Neural cell (in vitro differentiated cells): ENCODE measurements around the gene STXBP1. TPM values are rescaled to one million over a fixed set of nuclear protein-coding genes. Genes with fewer than 3 reads are reported as not detected.

Source experiments
- H2AFZ ChIP-seq: fragments of 200-600, 300-800 bp; sonication (generic), shearing (Covaris generic); 2 replicates; pipeline ENCODE4 v1.6.0; 2014; ENCODE audit warnings: low read depth, mild to moderate bottlenecking, antibody characterized with exemption, low read length, moderate library complexity
- H3F3A ChIP-seq: fragments of 200-600 bp; shearing (Covaris generic); 2 replicates; pipeline ENCODE4 v1.6.1; 2016; ENCODE audit warnings: mild to moderate bottlenecking, moderate library complexity, mixed read lengths, antibody characterized with exemption, low read length; ENCODE audit not compliant: insufficient read depth, poor library complexity, severe bottlenecking
- H3K27ac ChIP-seq: fragments of 200-600, 300-800 bp; sonication (generic), shearing (Covaris generic); 2 replicates; pipeline ENCODE4 v1.5.1; 2014; ENCODE audit warnings: mild to moderate bottlenecking, low read length, moderate library complexity
- H3K27me3 ChIP-seq: fragments of 300-800, 200-600 bp; sonication (generic), shearing (Covaris generic); 2 replicates; pipeline ENCODE4 v1.6.0; 2014; ENCODE audit warnings: mild to moderate bottlenecking, low read depth, low read length, moderate library complexity; ENCODE audit not compliant: insufficient read depth
- H3K36me3 ChIP-seq: fragments of 300-800, 200-600 bp; sonication (generic), shearing (Covaris generic); 2 replicates; pipeline ENCODE4 v1.5.1; 2014; ENCODE audit warnings: mild to moderate bottlenecking, antibody characterized with exemption, low read length, moderate library complexity; ENCODE audit not compliant: insufficient read depth
- H3K4me2 ChIP-seq: fragments of 300-800, 200-600 bp; sonication (generic), shearing (Covaris generic); 2 replicates; pipeline ENCODE4 v1.6.0; 2014; ENCODE audit warnings: mild to moderate bottlenecking, low read length
- H3K4me3 ChIP-seq: fragments of 300-800, 200-600 bp; sonication (generic), shearing (Covaris generic); 2 replicates; pipeline ENCODE4 v1.5.1; 2014; ENCODE audit warnings: mild to moderate bottlenecking, low read length, moderate library complexity
- H3K79me2 ChIP-seq: fragments of 200-600 bp; shearing (Covaris generic); replicated peaks from 2 replicates; pipeline ENCODE4 v1.6.0; 2014; ENCODE audit warnings: mild to moderate bottlenecking, low read length, moderate library complexity; ENCODE audit not compliant: insufficient read depth
- H3K9ac ChIP-seq: fragments of 300-800, 200-600 bp; sonication (generic), shearing (Covaris generic); 2 replicates; pipeline ENCODE4 v1.6.1; 2016; ENCODE audit warnings: mild to moderate bottlenecking, low read length, mixed read lengths
- H3K9me2 ChIP-seq: fragments of 200-600 bp; shearing (Covaris generic); 2 replicates; pipeline ENCODE4 v1.6.1; 2016; ENCODE audit warnings: mild to moderate bottlenecking, low read length, mixed read lengths; ENCODE audit not compliant: insufficient read depth
- H3K9me3 ChIP-seq: fragments of 200-600, 300-800 bp; sonication (generic), shearing (Covaris generic); 2 replicates; pipeline ENCODE4 v1.6.1; 2016; ENCODE audit warnings: mild to moderate bottlenecking, mixed run types, low read length, moderate library complexity, mixed read lengths
- H4K20me1 ChIP-seq: fragments of 200-600 bp; shearing (Covaris generic); 2 replicates; pipeline ENCODE4 v1.6.1; 2016; ENCODE audit warnings: mild to moderate bottlenecking, mixed run types; ENCODE audit not compliant: insufficient read depth
- CTCF ChIP-seq: fragments of 450-650 bp; IDR thresholded peaks from 2 replicates; pipeline ENCODE4 v1.5.1; 2014; ENCODE audit warnings: antibody characterized with exemption, mild to moderate bottlenecking, moderate library complexity; ENCODE audit not compliant: poor library complexity, severe bottlenecking
- EP300 ChIP-seq: fragments of 450-650 bp; conservative IDR thresholded peaks from 2 replicates; pipeline ENCODE4 v1.6.1; 2014; ENCODE audit warnings: antibody characterized with exemption, mild to moderate bottlenecking, moderate library complexity; ENCODE audit not compliant: poor library complexity, severe bottlenecking
- EZH2 ChIP-seq: fragments of 200-600, 300-800 bp; shearing (Covaris generic), sonication (generic); IDR thresholded peaks from 2 replicates; pipeline ENCODE4 v1.6.1; 2014; ENCODE audit warnings: antibody characterized with exemption, low read length, borderline replicate concordance, mild to moderate bottlenecking; ENCODE audit not compliant: insufficient read depth, poor library complexity, severe bottlenecking
- MXI1 ChIP-seq: fragments of 450-650 bp; conservative IDR thresholded peaks from 2 replicates; pipeline ENCODE4 v1.6.1; 2014; ENCODE audit warnings: antibody characterized with exemption, mild to moderate bottlenecking; ENCODE audit not compliant: poor library complexity, severe bottlenecking
- POLR2AphosphoS5 ChIP-seq: IDR thresholded peaks from 2 replicates; pipeline ENCODE4 v1.6.1; 2012
- RAD21 ChIP-seq: fragments of 450-650 bp; conservative IDR thresholded peaks from 2 replicates; pipeline ENCODE4 v1.6.1; 2014; ENCODE audit warnings: antibody characterized with exemption, mild to moderate bottlenecking, moderate library complexity
- REST ChIP-seq: IDR thresholded peaks from 2 replicates; pipeline ENCODE4 v1.6.1; 2012; ENCODE audit warnings: borderline replicate concordance
- SMC3 ChIP-seq: fragments of 450-650 bp; conservative IDR thresholded peaks from 2 replicates; pipeline ENCODE4 v1.6.1; 2014; ENCODE audit warnings: antibody characterized with exemption, mild to moderate bottlenecking, moderate library complexity; ENCODE audit not compliant: poor library complexity
- TAF1 ChIP-seq: IDR thresholded peaks from 2 replicates; pipeline ENCODE4 v1.6.1; 2012; ENCODE audit warnings: low read depth
- polyA plus RNA-seq: library from polyadenylated mRNA; depleted of rRNA; stranded (reverse); fragments of >200 nt; gene quantifications from 2 replicates; pipeline ENCODE4 v1.2.3, GENCODE V29; 2014

The STXBP1 gene
- polyA plus RNA-seq, 1 donor from 2014 or later = 42.5 TPM

GRCh38 chr9:127714020-127714750 is 102.1 kb downstream of the STXBP1 start:
- Histone ChIP-seq H3K9me3 (no peaks in the 10 kb centered on the region), H3K4me2 (no peak overlapping the region), H3K9me2 (no peaks in the 10 kb centered on the region), H4K20me1 (no peaks in the 10 kb centered on the region), H3F3A (no peaks in the 10 kb centered on the region), H3K9ac (no peak overlapping the region), H3K4me3 (peak overlapping the region; percentile 87), H2AFZ (no peak overlapping the region), H3K27ac (no peak overlapping the region), H3K79me2 (no peaks in the 10 kb centered on the region), H3K27me3 (no peaks in the 10 kb centered on the region), H3K36me3 (no peaks in the 10 kb centered on the region)
- no peak for TF ChIP-seq TAF1
- no peak for TF ChIP-seq REST
- TF ChIP-seq POLR2AphosphoS5 = no peak
- no peak for TF ChIP-seq SMC3
- no peak for TF ChIP-seq CTCF
- TF ChIP-seq EP300 = no peak
- no peak for TF ChIP-seq EZH2
- no peak for TF ChIP-seq MXI1
- TF ChIP-seq RAD21 = no peak

- no peak overlapping the region for H3K27ac ChIP-seq
Observed at GRCh38 chr9:127714951-127715469, 102.9 kb downstream of the STXBP1 start.

More at GRCh38 chr9:127714951-127715469, 102.9 kb downstream of the STXBP1 start:
- Histone ChIP-seq H3K4me3 (peak overlapping the region; percentile 87), H3K4me2 (peak overlapping the region; percentile 21), H3F3A (no peaks in the 10 kb centered on the region), H4K20me1 (no peaks in the 10 kb centered on the region), H3K9ac (peak overlapping the region; percentile 62), H3K9me2 (no peaks in the 10 kb centered on the region), H3K9me3 (no peaks in the 10 kb centered on the region), H3K36me3 (no peaks in the 10 kb centered on the region), H3K27me3 (no peaks in the 10 kb centered on the region), H3K79me2 (no peaks in the 10 kb centered on the region), H2AFZ (peak overlapping the region; percentile 75)
- TF ChIP-seq TAF1 = no peak
- no peak for TF ChIP-seq RAD21
- no peak for TF ChIP-seq SMC3
- TF ChIP-seq MXI1 = no peak
- no peak for TF ChIP-seq CTCF
- TF ChIP-seq EZH2 = no peak
- no peak for TF ChIP-seq EP300
- no peak for TF ChIP-seq POLR2AphosphoS5
- TF ChIP-seq REST = no peak
